BJ (cell line): ENCODE data around the gene ZBTB20. TPM values are rescaled to one million over a fixed set of nuclear protein-coding genes. Genes with fewer than 3 reads are reported as not detected.

Experiments used
- CTCF ChIA-PET: fragments of 350-600 bp; formaldehyde crosslinking; extraction: SDS; loops from one replicate; lab custom pipeline; 2021; ENCODE audit warnings: antibody characterized with exemption, inconsistent platforms; lab: Yijun Ruan, JAX
- POLR2A ChIA-PET: fragments of 300-600 bp; sonication (Branson Sonifier 250); formaldehyde crosslinking; extraction: SDS; loops from one replicate; lab custom pipeline; 2021; ENCODE audit warnings: antibody characterized with exemption; lab: Charles Lee
- DNase-seq: peaks from one replicate; pipeline ENCODE4 v3.0.0-alpha.2; 2011; ENCODE audit warnings: low read depth
- H3K27me3 ChIP-seq: 2 replicates; pipeline ENCODE4 v1.6.0; 2011; ENCODE audit warnings: low read length; ENCODE audit not compliant: control insufficient read depth, insufficient read depth
- H3K36me3 ChIP-seq: 2 replicates; pipeline ENCODE4 v1.5.1; 2011; ENCODE audit warnings: low read length; ENCODE audit not compliant: control insufficient read depth, insufficient read depth
- H3K4me3 ChIP-seq: 2 replicates; pipeline ENCODE4 v1.5.1; 2011; ENCODE audit warnings: low read depth, mild to moderate bottlenecking, control low read depth, low read length
- CTCF ChIP-seq: IDR thresholded peaks from 2 replicates; pipeline ENCODE4 v1.5.1; 2011; ENCODE audit warnings: low read depth, mild to moderate bottlenecking, control low read depth, inconsistent platforms, low read length, moderate library complexity; ENCODE audit not compliant: insufficient read depth
- polyA plus RNA-seq: library from polyadenylated mRNA; depleted of rRNA; stranded (reverse); fragments of >200 nt; gene quantifications from 2 replicates; pipeline ENCODE4 v1.2.3, GENCODE V29; 2011

Gene ZBTB20
- polyA plus RNA-seq, 1 experiment: 6.0 TPM

- ChIA-PET CTCF (no interaction called here), POLR2A (no interaction called here)
- no peak for DNase-seq
- Histone ChIP-seq H3K36me3 (no peaks in the 10 kb centered on the region), H3K4me3 (no peak overlapping the region), H3K27me3 (no peaks in the 10 kb centered on the region)
- TF ChIP-seq CTCF: no peak
These were observed 581.9 kb downstream of the ZBTB20 start for GRCh38 chr3:114565216-114565615.

GRCh38 chr3:114563720-114564119, 583.4 kb downstream of the ZBTB20 start:
- Histone ChIP-seq H3K36me3 (no peaks in the 10 kb centered on the region), H3K4me3 (no peak overlapping the region), H3K27me3 (no peaks in the 10 kb centered on the region)
- no peak for DNase-seq
- ChIA-PET POLR2A (no interaction called here), CTCF (no interaction called here)
- no peak for TF ChIP-seq CTCF

DNA sequence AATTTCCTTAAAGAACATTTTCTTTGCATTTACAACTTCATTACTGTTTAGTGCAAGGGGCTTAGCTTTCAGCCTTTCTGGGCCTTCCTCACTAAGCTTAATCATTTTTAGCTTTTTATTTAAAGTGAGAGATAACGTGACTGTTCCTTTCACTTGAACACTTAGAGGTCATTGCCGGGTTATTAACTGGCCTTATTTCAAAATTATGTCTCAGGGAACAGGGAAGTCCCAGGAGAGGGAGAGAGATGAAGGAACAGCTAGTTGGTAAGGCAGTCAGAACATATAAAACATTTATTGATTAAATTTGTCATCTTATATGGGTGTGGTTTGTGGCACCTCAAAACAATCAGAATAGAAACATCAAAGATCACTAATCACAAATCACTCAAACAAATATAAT, 584.5 kb downstream of the ZBTB20 start:
- POLR2A ChIA-PET: no interaction called here
- CTCF ChIA-PET: no interaction called here
- no peak for TF ChIP-seq CTCF
- Histone ChIP-seq H3K27me3 (no peaks in the 10 kb centered on the region), H3K36me3 (no peaks in the 10 kb centered on the region), H3K4me3 (no peak overlapping the region)
- no peak for DNase-seq

GRCh38 chr3:114558271-114558670, 588.8 kb downstream of the ZBTB20 start:
- no peak overlapping the region for H3K4me3 ChIP-seq
- H3K36me3 ChIP-seq: no peaks in the 10 kb centered on the region
- no peaks in the 10 kb centered on the region for H3K27me3 ChIP-seq
- no peak for TF ChIP-seq CTCF
- DNase-seq: no peak
- CTCF ChIA-PET: no interaction called here
- POLR2A ChIA-PET: no interaction called here

DNA sequence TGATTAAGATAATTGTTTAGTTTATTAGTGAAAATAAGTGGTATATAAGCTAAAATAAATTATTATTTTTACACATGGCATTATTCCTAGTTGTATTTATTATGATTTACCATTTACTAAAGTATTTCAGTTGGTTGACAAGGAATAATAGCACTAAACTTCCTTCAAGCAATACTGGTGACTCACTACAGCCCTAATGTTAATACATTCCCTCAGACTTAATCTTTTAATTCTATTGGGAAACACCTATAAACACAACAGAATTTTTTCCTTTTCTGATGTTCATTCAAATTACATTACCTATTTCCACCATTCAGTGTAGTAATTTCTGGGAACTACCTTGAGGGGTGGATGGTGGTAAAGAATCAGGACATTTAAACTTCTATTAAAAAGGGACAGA, 589.3 kb downstream of the ZBTB20 start:
- no peaks in the 10 kb centered on the region for H3K27me3 ChIP-seq
- ChIA-PET CTCF (no interaction called here), POLR2A (no interaction called here)
- H3K4me3 ChIP-seq: no peak overlapping the region
- no peak for TF ChIP-seq CTCF
- DNase-seq: no peak
- H3K36me3 ChIP-seq: no peaks in the 10 kb centered on the region
